ENCODE results near the gene SYNDIG1. TPM values are rescaled to one million over a fixed set of nuclear protein-coding genes. Genes with fewer than 3 reads are reported as not detected.

SYNDIG1 gene
- polyA plus RNA-seq, 1 experiment: not detected

GRCh38 chr20:24465159-24465558 is 4.3 kb upstream of the SYNDIG1 start:
- CTCF ChIA-PET: no interaction called here
- H3K4me3 ChIP-seq (ENCODE audit: low read depth, low read length): no peak overlapping the region

GRCh38 chr20:24465730-24466129 is 3.7 kb upstream of the SYNDIG1 start:
- no peak for DNase-seq (ENCODE audit: low read depth, low spot score)
- Histone ChIP-seq H3K27ac (ENCODE audit: low read depth, low read length) (no peak overlapping the region), H3K9me3 (ENCODE audit: control insufficient read depth, insufficient read depth, low read length) (no peaks in the 10 kb centered on the region; the same call in 1 of the 2 replicates), H3K4me3 (ENCODE audit: low read depth, low read length) (no peak overlapping the region), H3K27me3 (ENCODE audit: control insufficient read depth, insufficient read depth, low read length) (peaks cover 29% of the 10 kb centered on the region)
- CTCF ChIA-PET: no interaction called here
- POLR2A ChIA-PET: no interaction called here
- no peak for TF ChIP-seq CTCF (IDR thresholded peaks at IDR 0.05; ENCODE audit: low read depth, low read length)

More at GRCh38 chr20:24465159-24465558, 4.3 kb upstream of the SYNDIG1 start:
- Histone ChIP-seq H3K9me3 (ENCODE audit: control insufficient read depth, insufficient read depth, low read length) (no peaks in the 10 kb centered on the region), H3K27me3 (ENCODE audit: control insufficient read depth, insufficient read depth, low read length) (peaks cover 23% of the 10 kb centered on the region), H3K27ac (ENCODE audit: low read depth, low read length) (no peak overlapping the region)
- POLR2A ChIA-PET: no interaction called here
- TF ChIP-seq CTCF (IDR thresholded peaks at IDR 0.05; ENCODE audit: low read depth, low read length): no peak
- no peak for DNase-seq (ENCODE audit: low read depth, low spot score)

GRCh38 chr20:24468401-24469115 is 871 bp upstream of the SYNDIG1 start:
- no peak for TF ChIP-seq CTCF (IDR thresholded peaks at IDR 0.05; ENCODE audit: low read depth, low read length)
- ChIA-PET POLR2A (no interaction called here), CTCF (no interaction called here)
- no peak overlapping the region for H3K27ac ChIP-seq (ENCODE audit: low read depth, low read length)
- no peak for DNase-seq (ENCODE audit: low read depth, low spot score)
- no peaks in the 10 kb centered on the region; the same call in 1 of the 2 replicates for H3K9me3 ChIP-seq (ENCODE audit: control insufficient read depth, insufficient read depth, low read length)
- no peak overlapping the region for H3K4me3 ChIP-seq (ENCODE audit: low read depth, low read length)
- H3K27me3 ChIP-seq (ENCODE audit: control insufficient read depth, insufficient read depth, low read length): peaks cover 38% of the 10 kb centered on the region

- Histone ChIP-seq H3K9me3 (ENCODE audit: control insufficient read depth, insufficient read depth, low read length) (no peaks in the 10 kb centered on the region; the same call in 1 of the 2 replicates), H3K27ac (ENCODE audit: low read depth, low read length) (no peak overlapping the region), H3K27me3 (ENCODE audit: control insufficient read depth, insufficient read depth, low read length) (peaks cover 38% of the 10 kb centered on the region), H3K4me3 (ENCODE audit: low read depth, low read length) (no peak overlapping the region)
- CTCF ChIA-PET: no interaction called here
- no peak for TF ChIP-seq CTCF (IDR thresholded peaks at IDR 0.05; ENCODE audit: low read depth, low read length)
- POLR2A ChIA-PET: no interaction called here
- DNase-seq (ENCODE audit: low read depth, low spot score): no peak
Measured at GRCh38 chr20:24469894-24470745, 691 bp downstream of the SYNDIG1 start.

Measured in AG04450 (cell line).